T-helper 1 cell (primary cell): ENCODE measurements around the gene RGS11.

Experiments used
- DNase-seq, 5 donors: peaks; one replicate each; pipeline ENCODE4 v3.0.0-alpha.2; 2012 to 2020

Gene RGS11

DNA sequence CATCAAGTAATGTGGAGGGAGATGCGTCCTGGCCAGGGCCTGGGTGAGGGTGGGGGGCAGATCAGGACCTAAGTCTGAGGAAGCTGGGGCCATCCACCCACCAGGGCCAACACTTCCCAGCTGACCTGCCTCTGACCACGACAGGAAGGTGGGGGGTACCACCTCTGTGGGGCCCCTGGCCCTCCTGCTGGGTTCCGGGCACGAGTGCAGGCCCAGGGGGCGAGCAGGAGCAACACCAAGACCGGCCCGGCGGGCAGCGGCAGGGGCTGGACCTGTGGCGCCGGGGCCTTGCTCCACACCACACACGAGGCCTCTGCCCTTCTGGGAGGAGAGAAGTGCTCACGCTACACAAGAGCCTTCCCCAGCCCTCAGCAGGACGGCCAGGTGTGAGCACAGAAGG, 20.5 kb upstream of the RGS11 start:
- no peak for DNase-seq

DNA sequence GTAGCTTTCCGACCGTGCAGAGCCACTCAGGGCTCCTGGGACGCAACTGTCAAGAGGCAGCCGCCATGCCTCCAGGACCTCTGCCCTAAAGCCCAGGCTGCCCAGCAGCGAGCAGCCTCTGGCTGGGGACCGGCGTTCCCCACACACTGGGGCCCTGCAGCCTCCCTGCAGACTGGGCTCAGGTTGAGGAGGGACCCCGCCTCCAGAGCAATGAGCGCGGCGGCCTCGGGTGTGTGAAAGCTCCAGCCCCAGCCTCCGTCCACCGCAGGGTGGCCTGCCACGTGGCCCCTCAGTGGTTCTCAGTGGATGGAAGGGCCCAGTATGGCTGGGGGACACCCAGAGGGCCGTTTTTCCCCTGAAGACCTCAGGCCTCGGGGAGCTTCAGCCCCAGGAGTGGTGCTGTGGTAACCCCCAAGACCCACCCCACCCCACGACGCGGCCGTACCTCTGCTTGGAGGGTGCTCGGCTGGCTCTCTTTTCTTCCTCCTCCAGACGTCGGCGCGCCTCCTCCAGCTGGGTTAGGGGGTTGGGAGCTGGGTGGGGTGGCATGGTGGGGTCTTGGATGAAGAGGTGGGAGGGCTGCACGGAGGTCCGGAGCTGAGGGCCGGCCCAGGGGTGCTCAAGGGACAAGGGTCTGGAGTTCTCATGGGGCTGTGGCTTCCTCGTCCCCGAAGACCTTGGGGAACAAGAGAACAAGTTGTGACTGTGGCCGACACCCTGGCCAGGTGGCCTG, 17.5 kb upstream of the RGS11 start:
- no peak for DNase-seq

DNA sequence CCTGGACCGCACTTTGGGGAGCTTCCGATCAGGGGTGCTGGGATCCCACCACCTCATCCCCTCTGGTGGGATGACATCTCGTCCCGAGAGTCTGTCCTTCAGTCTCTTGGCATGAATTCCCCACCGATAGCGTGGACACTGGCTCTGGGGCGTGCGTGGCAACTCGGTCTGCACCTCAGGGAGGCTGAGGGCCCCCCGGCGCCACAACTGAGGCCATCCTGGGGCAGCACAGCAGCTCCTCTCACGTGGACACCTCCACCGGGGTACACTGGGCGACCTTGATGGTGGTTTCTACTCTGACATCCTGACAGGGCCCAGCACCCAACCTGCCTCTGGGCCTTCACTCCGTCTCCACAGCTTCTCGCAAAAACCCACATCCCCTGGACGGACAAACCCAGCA, 15.8 kb upstream of the RGS11 start:
- no peak for DNase-seq

DNA sequence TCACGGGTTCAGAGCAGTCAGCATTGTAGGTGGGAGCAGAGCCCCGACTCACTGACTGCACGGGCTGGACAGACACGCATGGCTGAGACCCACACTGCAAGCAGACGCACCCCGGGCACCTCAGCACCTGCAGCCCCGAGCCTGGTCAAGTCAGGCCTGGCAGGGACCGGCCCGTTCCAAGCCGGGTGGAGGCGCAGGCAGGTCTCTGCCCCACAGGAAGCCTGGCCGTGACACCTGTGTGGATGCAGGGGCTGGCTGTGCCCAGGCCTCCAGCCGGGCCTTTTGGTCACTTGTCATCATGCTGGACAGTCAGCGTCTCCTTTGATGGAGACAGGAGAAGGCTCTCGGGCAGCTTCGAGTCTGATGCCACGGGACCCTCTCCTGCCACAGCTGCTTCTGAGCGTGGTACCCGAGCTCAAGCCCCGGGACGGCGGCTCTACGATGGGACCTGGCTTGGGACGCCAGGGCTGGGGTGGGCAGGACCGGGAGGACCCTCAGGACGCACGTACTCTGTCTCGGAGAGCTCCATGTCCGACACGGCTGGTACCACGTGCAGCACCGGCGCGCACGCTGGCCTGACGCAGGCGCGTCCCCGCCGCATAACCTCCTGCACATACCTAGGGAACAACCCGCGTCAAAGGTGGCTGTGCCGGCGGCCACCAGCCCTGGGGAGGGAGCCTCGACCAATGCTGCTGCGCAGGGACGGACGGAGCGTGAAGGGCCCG, 15.1 kb upstream of the RGS11 start:
- no peak for DNase-seq

DNA sequence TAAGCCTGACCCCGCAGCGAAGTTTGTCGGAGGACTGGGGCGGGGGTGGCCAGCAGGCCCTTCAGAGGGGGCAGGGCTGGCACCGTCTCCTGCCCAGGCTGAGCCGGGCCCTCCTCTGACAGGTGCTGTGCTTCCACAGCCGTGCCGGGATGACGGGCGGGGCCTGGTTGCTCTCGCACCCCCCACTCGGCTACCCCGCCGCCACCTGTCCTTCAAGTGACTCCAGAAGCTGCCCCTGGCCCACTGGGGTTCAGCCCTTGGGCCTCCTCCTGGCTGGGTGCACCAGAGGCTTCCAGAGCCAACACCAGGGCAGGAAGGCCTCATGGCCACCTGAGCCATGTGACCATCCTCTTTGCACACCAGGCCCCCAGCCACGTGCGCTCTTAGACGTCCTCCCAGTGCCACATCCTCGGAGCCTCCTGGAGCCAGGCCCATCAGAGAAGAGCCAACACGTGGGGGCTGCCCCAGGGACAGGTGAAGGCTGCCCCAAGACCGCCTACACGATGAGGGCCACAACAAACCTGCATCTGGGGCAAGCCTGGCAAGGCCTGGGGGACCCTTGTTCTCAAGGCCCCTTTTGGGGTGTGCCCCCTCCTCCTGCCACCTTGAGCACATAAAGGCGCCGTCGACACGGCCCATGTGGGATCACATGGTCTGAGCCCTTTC, 14.4 kb upstream of the RGS11 start:
- DNase-seq: no peak

DNA sequence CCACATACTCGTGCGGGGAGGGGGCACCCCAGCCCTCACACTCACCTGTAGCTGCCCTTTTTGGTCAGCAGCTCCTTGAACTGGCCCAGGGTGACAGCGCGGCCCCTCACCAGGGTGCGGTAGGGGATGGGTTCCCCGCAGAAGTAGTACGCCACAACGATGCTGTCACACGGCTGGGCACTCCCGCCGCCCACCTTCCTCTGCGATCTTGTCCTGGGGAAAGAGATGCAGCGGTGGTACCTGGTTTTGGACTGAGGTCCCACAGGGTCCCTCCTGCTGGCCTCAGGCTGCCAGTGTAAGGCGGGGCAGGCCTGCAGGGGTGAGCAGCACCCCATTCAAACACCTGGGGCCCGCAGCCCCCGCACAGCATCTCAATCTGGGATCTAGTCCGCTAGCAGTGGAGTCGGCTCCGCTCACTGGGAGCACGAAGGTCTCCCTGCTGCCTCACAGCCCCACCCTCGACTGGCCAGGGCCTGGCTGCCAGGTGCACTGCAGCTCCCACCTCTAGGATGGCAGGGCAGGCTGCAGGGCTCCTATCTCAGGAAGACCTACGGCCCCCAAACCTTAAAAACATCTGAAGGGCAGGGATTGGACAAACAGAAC, 13.8 kb upstream of the RGS11 start:
- DNase-seq: no peak

DNA sequence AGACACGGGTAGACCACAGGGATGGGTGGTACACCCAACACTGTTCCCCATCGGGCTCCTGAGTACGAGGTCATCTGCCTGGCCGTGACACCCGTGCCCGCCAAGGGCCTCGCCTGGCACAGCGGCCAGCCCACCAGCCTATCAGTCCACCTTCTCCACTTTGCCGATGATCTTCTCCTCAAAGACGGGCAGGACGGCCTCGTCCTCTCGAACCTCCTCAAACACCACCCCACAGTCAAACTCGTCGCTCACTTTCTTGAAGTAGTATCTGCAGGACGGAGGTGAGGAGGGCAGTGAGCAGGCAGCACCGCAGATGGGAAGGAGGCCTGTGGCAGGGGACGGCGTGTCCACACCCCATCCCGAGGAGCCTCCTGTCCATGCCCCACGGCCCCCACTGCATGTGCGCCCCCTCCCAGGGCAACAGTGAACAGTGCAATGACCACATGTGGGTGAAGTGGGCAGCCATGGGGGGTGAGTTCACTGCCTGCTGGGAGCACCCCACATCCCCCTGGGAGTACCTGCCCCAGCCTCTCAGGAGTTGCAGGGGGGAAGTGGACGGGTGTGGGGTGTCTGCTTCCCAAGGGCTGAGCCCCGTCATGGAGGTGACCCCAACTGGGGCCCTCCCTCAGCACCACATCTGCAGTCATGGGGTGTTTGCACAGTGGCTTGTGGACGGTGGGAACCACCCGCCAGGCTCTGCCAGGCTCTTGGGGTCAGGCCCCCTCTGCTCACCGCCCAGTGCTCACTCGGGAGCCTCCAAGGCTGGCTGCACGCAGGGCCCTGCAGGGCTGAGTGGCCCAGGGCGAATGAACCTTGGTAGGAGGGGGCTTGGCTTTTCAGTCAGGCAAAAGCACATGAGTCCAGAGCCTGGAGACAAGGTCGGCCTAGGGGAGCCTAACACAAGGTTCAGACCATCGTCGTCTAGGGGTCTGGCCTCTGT, 12.5 kb upstream of the RGS11 start:
- no peak for DNase-seq

DNA sequence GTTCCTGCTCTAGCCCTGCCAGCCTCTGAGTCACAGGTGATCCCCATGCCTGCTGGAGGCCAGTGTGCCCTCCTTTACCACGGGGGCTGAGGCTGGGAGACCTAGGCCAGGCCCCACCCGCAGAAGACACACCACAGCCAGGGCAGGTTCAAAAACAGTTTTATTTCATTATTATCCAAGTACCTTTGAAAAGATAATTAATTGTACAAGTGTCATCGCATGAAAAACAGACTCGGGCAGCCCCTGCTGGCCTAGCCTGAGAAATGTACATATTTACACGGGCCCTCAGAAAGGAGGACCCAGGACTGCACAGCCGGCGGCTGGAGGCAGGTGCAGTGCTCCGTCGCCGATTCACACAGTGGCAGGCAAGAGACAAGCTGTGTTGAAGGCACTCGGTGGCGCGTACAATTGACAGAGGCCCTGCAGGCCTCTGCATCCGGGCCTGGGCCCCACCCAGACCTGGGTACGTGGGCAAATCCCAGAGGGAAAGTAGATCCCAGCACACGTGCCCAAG, 11.6 kb upstream of the RGS11 start:
- DNase-seq: no peak

DNA sequence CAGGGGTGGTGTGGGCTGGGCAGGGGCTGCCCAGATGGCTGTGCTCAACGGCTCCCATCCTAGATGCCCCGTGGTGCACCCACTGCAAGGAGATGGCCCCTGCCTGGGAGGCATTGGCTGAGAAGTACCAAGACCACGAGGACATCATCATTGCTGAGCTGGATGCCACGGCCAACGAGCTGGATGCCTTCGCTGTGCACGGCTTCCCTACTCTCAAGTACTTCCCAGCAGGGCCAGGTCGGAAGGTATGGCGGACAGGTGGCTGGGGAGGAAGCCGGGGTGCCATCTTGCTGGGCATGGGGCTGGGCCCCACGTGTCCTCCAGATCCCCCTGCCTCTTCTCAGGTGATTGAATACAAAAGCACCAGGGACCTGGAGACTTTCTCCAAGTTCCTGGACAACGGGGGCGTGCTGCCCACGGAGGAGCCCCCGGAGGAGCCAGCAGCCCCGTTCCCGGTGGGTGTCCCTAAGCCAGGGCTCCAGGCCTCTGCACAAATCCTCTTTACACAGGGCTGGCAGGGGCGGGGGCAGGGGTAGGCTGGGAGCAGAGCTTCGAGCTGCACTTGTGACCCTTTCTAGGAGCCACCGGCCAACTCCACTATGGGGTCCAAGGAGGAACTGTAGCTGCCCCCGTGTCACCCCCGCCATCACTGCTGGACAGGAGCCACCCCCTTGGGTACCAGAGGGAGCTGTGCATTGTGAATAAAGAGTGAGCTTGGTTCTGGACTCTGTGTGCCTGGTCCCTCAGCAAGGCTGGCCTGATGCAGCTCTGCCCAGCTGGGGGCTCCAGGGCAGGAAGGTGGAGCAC, 10.9 kb upstream of the RGS11 start:
- no peak for DNase-seq

DNA sequence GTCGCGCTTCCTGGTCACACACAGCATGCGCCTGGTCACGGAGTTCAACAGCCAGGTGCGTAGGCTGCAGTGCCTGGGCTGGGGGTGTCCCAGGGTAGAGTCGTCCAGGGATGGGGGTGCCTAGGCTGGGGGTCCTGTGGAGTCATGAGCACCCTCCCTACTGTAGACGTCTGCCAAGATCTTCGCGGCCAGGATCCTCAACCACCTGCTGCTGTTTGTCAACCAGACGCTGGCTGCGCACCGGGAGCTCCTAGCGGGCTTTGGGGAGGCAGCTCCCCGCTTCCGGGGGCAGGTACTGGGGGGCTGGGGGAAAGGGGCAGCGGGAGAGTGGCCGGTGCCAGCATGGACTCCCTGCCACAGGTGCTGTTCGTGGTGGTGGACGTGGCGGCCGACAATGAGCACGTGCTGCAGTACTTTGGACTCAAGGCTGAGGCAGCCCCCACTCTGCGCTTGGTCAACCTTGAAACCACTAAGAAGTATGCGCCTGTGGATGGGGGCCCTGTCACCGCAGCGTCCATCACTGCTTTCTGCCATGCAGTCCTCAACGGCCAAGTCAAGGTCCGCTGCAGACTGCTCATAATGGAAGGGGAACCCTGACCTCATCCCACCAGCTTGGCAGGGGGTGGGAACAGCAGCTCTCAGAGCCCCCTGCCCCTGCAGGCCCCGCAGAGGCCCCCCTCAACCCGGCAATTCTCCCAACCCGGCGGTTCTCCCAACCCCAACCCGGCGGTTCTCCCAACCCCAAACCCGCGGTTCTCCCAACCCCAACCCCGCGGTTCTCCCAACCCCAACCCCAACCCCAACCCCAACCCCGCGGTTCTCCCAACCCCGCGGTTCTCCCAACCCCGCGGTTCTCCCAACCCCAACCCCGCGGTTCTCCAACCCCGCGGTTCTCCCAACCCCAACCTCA, 9.7 kb upstream of the RGS11 start:
- no peak for DNase-seq

DNA sequence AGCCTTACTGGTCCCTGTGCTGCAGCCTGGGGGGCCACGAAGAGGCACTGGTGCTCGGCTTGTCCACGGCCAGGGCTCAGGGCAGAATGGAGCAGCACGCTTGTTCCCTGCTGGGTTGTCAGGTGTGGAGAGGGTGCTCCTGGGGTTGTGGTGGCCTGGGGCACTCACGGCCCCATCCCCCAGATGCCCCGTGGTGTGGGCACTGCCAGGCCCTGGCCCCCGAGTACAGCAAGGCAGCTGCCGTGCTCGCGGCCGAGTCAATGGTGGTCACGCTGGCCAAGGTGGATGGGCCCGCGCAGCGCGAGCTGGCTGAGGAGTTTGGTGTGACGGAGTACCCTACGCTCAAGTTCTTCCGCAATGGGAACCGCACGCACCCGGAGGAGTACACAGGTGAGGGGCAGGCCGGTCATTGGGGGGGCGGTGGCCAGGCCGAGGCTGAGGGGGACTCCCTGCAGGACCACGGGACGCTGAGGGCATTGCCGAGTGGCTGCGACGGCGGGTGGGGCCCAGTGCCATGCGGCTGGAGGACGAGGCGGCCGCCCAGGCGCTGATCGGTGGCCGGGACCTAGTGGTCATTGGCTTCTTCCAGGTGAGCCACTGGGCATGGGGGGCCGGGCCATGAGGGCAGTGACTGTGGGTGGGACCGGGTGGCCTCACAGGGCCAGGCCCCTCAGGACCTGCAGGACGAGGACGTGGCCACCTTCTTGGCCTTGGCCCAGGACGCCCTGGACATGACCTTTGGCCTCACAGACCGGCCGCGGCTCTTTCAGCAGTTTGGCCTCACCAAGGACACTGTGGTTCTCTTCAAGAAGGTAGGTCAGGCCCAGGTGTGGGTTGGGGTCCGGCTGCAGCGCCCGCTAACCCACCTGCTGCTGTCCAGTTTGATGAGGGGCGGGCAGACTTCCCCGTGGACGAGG, 8.7 kb upstream of the RGS11 start:
- no peak for DNase-seq

DNA sequence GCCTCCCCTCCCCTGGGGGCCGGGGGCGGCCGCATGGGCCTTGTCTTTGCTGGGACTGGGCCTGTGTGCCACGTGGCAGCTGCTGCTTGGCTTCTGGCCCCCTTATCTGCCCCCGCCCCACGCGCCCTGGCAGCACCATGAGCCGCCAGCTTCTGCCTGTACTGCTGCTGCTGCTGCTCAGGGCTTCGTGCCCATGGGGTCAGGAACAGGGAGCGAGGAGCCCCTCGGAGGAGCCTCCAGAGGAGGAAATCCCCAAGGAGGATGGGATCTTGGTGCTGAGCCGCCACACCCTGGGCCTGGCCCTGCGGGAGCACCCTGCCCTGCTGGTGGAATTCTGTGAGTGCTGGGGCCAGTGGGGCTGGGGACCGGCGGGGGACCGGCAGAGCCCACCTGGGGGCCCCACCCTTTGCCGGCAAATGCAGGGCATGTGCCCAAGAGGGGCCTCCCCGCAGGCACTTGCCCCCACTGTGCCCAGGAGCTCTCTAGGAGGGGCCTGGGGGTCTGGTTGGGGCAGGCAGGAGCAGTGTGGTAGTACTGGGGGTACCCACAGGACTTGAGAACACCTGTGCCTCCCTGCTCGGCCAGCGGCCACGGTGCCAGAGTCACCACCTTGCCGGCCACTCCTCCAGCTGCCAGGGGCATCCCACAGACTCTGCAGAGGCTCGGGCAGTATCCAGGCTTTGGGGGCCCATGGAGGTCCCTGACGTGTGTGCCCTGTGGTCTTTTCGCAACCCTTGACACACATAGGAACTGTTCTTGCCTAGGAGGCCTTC, 7.5 kb upstream of the RGS11 start, which contains the start of gene PDIA2:
TSS of gene PDIA2 (plus strand) at position 132 of the 773 bp plus-strand sequence. CDS start at position 138, 6 bp downstream.
- no peak for DNase-seq

DNA sequence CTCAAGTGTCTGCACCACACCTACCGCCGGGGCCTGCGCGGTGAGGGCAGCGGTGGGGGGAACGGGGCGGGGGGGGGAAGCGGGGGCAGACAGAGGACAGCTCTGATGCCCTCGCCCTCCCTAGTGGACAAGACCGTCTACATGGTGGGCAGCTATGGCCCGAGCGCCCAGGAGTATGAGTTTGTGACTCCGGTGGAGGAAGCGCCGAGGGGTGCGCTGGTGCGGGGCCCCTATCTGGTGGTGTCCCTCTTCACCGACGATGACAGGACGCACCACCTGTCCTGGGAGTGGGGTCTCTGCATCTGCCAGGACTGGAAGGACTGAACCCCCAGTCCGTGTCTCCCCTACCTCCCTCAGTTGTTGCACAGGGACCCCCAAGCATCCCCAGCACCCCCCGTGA, 6.7 kb upstream of the RGS11 start:
- DNase-seq: no peak

DNA sequence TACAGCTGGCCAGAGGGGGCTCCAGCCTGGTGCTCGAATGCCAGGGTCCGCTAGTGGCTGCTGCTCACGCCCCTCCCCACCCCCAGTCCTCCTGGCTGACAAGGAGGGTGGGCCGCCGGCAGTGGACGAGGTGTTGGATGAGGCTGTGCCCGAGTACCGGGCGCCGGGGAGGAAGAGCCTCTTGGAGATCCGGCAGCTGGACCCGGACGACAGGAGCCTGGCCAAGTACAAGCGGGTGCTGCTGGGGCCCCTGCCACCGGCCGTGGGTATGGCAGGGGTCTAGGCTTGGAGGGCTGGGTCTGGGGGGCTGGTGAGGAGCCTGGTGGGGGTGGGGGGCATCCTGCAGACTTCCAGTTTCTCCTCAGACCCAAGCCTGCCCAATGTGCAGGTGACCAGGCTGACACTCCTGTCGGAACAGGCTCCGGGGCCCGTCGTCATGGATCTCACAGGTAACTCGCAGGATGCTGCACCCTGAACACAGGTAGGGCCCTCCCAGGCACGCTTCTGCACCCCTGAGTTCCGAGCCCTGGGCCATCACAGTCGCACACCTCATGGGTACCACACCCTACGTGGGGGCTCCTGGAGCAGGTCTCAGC, 6.0 kb upstream of the RGS11 start:
- no peak for DNase-seq

DNA sequence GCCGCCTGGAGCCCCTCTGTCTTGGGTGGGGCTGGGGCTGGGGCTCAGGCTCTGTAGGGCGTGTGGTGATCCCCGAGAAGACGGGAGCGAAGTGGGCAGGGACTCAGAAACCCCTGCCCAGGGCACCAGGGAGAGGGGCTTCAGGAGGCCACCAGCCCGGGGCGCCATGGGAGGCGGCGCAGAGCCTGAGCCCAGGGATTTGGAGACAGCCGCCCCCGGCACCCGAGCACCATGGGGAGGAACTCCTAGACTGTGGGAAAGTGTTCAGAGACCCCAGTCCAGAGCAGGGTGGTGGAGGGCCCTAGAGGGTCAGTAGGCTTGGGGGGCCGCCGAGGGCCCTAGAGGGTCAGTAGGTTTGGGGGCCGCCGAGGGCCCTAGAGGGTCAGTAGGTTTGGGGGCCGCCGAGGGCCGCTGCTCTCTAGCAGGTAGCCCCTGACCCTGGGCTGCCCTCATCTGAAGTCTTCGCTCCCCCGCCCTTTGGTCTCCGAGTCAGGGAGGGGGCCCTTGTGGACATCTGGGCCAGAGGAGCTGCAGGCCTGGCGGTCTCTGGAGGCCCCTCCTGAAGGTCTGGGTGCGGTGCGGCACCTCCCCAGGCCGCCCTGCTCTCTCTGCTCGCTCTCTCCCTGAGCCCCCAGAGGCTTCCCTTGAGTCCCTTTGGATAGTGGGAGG, 5.4 kb upstream of the RGS11 start:
- no peak for DNase-seq

DNA sequence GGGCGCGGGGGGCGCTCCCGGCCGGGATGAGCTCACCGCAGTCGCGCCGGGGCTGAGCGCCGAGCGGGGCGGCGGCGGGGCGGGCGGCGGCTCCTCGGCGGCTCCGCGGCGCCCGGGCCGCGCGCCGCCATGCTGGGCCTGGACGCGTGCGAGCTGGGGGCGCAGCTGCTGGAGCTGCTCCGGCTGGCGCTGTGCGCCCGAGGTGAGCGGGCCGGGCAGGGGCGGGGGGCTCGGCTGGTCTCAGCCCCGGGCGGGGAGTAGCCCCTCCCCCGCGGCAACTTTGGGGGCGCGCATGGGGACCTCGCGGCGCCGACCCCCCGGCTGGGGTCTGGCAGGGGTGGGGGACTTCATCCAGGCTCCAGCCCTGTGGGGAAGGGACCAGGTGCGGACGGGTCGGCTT, 4.8 kb upstream of the RGS11 start, which contains the start of gene ARHGDIG:
TSS of gene ARHGDIG (plus strand) at position 40 of the 400 bp plus-strand sequence. CDS start at position 130, 90 bp downstream.
- DNase-seq: no peak

DNA sequence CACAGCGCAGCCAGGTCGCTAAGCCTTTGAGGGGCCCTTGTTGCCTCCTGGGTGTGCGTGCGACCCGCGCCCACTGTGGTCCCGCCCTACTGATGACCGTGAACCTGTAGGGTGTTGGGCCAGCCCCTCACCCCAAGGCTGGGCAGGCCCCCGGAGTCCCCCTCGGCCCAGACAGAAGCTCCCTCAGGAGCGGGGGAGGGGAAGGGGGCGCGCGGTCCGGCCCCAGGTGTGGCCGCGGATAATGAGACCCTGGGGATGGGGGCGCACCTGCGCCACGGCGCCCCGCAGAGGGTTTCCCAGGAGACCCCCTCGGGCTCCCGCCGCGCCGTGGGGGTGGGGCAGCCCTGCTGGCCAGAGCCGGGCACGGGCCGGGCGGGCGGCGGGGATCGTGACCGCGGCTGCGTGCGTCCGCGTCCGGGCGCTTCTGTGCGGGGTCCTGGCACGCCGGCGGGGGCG, 4.3 kb upstream of the RGS11 start:
- no peak for DNase-seq
